ENCODE data around the gene RAD23B. TPM values are rescaled to one million over a fixed set of nuclear protein-coding genes. Genes with fewer than 3 reads are reported as not detected.

The RAD23B gene
- total and polyA plus RNA-seq, 2 of the 13 experiments (the other 11 are each of a cell fraction or from before 2014, with no cell fraction given), result 133 to 156 TPM

DNA sequence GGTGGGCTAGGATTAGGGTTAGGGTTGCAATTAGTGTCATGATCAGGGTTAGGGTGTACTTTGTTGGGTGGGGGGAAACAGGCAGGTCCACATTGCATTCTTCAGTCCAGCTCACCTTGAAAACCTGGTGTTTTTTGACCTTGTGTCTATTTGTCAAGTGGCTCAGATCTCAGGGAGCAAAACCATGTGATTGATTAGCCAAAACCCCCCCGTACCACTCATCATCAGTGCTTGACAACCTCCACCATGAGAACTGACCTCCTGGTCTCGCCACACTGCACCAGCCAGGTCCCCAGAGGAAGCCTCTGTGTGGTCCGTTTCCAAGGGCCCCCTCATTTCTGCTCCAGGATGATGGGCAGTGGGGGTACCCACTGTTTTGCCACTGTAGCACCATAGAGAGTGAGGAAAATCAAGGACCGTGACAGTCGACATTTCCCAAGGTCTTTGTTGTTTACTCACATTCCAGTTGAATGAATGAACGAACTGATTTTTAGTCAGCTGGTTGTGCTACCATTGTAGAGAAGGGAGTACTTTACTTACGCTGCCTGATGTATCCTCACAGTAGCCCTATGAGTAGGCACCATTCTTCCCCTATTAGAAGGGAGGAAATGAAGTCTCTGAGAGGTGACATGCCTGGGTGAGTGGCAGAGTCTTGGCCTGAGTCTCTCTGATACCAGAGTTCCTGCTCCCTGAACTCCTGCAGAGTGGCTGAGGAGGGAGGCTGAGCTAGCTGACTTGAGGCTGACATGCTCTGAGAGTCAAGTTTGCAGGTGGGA is 84.8 kb downstream of the RAD23B start (continued):
- TF ChIP-seq FOXP4 (CRISPR knock-in tag; IDR thresholded peaks at IDR 0.05) (no peak), KDM5B (CRISPR knock-in tag; IDR thresholded peaks at IDR 0.05; ENCODE audit: borderline replicate concordance) (no peak), ZNF20 (CRISPR knock-in tag; IDR thresholded peaks at IDR 0.05) (no peak), ZNF703 (CRISPR knock-in tag; IDR thresholded peaks at IDR 0.05; ENCODE audit: borderline replicate concordance) (no peak), ZNF550 (CRISPR knock-in tag; IDR thresholded peaks at IDR 0.05; ENCODE audit: borderline replicate concordance) (no peak), ZHX2 (IDR thresholded peaks at IDR 0.05; ENCODE audit: low read depth) (no peak), ZHX2 (CRISPR knock-in tag; IDR thresholded peaks at IDR 0.05; ENCODE audit: borderline replicate concordance) (no peak), ZBTB3 (CRISPR knock-in tag; IDR thresholded peaks at IDR 0.05; ENCODE audit: borderline replicate concordance, low read depth) (no peak), ZSCAN31 (CRISPR knock-in tag; IDR thresholded peaks at IDR 0.05; ENCODE audit: low read depth) (no peak; the same call in 1 of the 2 replicates), ZNF296 (CRISPR knock-in tag; conservative IDR thresholded peaks at IDR 0.05) (no peak), ZNF552 (CRISPR knock-in tag; IDR thresholded peaks at IDR 0.05; ENCODE audit: borderline replicate concordance) (no peak), CHD4 (IDR thresholded peaks at IDR 0.05; ENCODE audit: borderline replicate concordance, low read length) (no peak), ZNF562 (CRISPR knock-in tag; IDR thresholded peaks at IDR 0.05; ENCODE audit: borderline replicate concordance) (no peak), ETV6 (CRISPR knock-in tag; conservative IDR thresholded peaks at IDR 0.05) (no peak), ZBTB1 (CRISPR knock-in tag; IDR thresholded peaks at IDR 0.05; ENCODE audit: borderline replicate concordance) (no peak), ZNF337 (CRISPR knock-in tag; IDR thresholded peaks at IDR 0.05; ENCODE audit: borderline replicate concordance, low read depth) (no peak), ZNF30 (CRISPR knock-in tag; IDR thresholded peaks at IDR 0.05) (no peak), ZSCAN29 (CRISPR knock-in tag; conservative IDR thresholded peaks at IDR 0.05) (no peak), NRL (CRISPR knock-in tag; IDR thresholded peaks at IDR 0.05; ENCODE audit: borderline replicate concordance) (no peak), TOE1 (CRISPR knock-in tag; IDR thresholded peaks at IDR 0.05) (no peak), MAF1 (CRISPR knock-in tag; IDR thresholded peaks at IDR 0.05; ENCODE audit: borderline replicate concordance) (no peak), ZNF329 (CRISPR knock-in tag; IDR thresholded peaks at IDR 0.05; ENCODE audit: low read depth) (0 out of 2 replicates have a peak, but pooled peaks have one; percentile 44)

All from HepG2 (cell line).